HepG2 (cell line): Measurements from ENCODE around the gene CERS5. TPM values are rescaled to one million over a fixed set of nuclear protein-coding genes. Genes with fewer than 3 reads are reported as not detected.

Experiments
- ATF1 ChIP-seq: IDR thresholded peaks from 2 replicates; pipeline ENCODE4 v1.6.1; 2016; ENCODE audit warnings: mild to moderate bottlenecking, control low read depth
- CSRNP1 ChIP-seq: sonication (generic); formaldehyde crosslinking; IDR thresholded peaks from 2 replicates; pipeline ENCODE4 v1.8.1; 2023; ENCODE audit warnings: mild to moderate bottlenecking, missing genetic modification reagents
- GABPA ChIP-seq, 2 experiments: IDR thresholded peaks; 2 replicates each; pipeline ENCODE4 v1.6.1; 2011 to 2016; ENCODE audit warnings: low read depth in 2 of 2, low read length in 1 of 2, missing biosample characterization in 1 of 2, missing genetic modification characterization in 1 of 2
- HDAC1 ChIP-seq: sonication (generic); formaldehyde crosslinking; IDR thresholded peaks from 2 replicates; pipeline ENCODE4 v1.5.1; 2020; ENCODE audit warnings: mild to moderate bottlenecking, missing genetic modification reagents
- HMGA1 ChIP-seq: sonication (generic); formaldehyde crosslinking; conservative IDR thresholded peaks from 2 replicates; pipeline ENCODE4 v1.4.0; 2020; ENCODE audit warnings: missing genetic modification reagents
- HMGXB3 ChIP-seq: sonication (generic); formaldehyde crosslinking; IDR thresholded peaks from 2 replicates; pipeline ENCODE4 v1.4.0; 2020; ENCODE audit warnings: missing genetic modification reagents, borderline replicate concordance
- JDP2 ChIP-seq: sonication (generic); formaldehyde crosslinking; IDR thresholded peaks from 2 replicates; pipeline ENCODE4 v1.8.1; 2022; ENCODE audit warnings: missing genetic modification reagents, borderline replicate concordance
- KAT7 ChIP-seq: IDR thresholded peaks from 2 replicates; pipeline ENCODE4 v1.6.1; 2018; ENCODE audit warnings: borderline replicate concordance, missing compliant biosample characterization
- MED8 ChIP-seq: sonication (generic); formaldehyde crosslinking; IDR thresholded peaks from 2 replicates; pipeline ENCODE4 v1.8.1; 2023; ENCODE audit warnings: mild to moderate bottlenecking, missing genetic modification reagents; ENCODE audit not compliant: insufficient replicate concordance
- NBN ChIP-seq: fragments of 450-650 bp; conservative IDR thresholded peaks from 2 replicates; pipeline ENCODE4 v1.6.1; 2017
- PAWR ChIP-seq: sonication (generic); formaldehyde crosslinking; IDR thresholded peaks from 2 replicates; pipeline ENCODE4 v1.4.0; 2020; ENCODE audit warnings: missing genetic modification reagents, mild to moderate bottlenecking, borderline replicate concordance
- ZBTB44 ChIP-seq: sonication (generic); formaldehyde crosslinking; IDR thresholded peaks from 2 replicates; pipeline ENCODE4 v1.4.0; 2020; ENCODE audit warnings: missing genetic modification reagents
- ZBTB8A ChIP-seq: sonication (generic); formaldehyde crosslinking; IDR thresholded peaks from 2 replicates; pipeline ENCODE4 v1.4.0; 2020; ENCODE audit warnings: mild to moderate bottlenecking, low read depth, missing genetic modification reagents, borderline replicate concordance
- ZNF335 ChIP-seq: sonication (generic); formaldehyde crosslinking; IDR thresholded peaks from 2 replicates; pipeline ENCODE4 v1.4.0; 2020; ENCODE audit warnings: missing genetic modification reagents
- ZNF354B ChIP-seq: sonication (generic); formaldehyde crosslinking; IDR thresholded peaks from 2 replicates; pipeline ENCODE4 v1.8.0; 2022; ENCODE audit warnings: mild to moderate bottlenecking, missing genetic modification reagents
- ZNF431 ChIP-seq: sonication (generic); formaldehyde crosslinking; IDR thresholded peaks from 2 replicates; pipeline ENCODE4 v1.9.0; 2022; ENCODE audit warnings: missing genetic modification reagents, low read depth, mild to moderate bottlenecking, borderline replicate concordance
- ZNF446 ChIP-seq: sonication (generic); formaldehyde crosslinking; IDR thresholded peaks from 2 replicates; pipeline ENCODE4 v1.5.0; 2020; ENCODE audit warnings: mild to moderate bottlenecking, missing genetic modification reagents
- ZNF496 ChIP-seq: sonication (generic); formaldehyde crosslinking; IDR thresholded peaks from 2 replicates; pipeline ENCODE4 v1.8.1; 2023; ENCODE audit warnings: mild to moderate bottlenecking, moderate library complexity, missing genetic modification reagents; ENCODE audit not compliant: insufficient replicate concordance
- ZNF567 ChIP-seq: sonication (generic); formaldehyde crosslinking; IDR thresholded peaks from 2 replicates; pipeline ENCODE4 v1.8.1; 2023; ENCODE audit warnings: mild to moderate bottlenecking, missing genetic modification reagents, borderline replicate concordance
- polyA plus RNA-seq, 8 experiments: library from polyadenylated mRNA; depleted of rRNA in 3 of 8; stranded (reverse) in 7 of 8; unstranded in 1 of 8; fragments of >200 nt; fragmentation: Illumina TruSeq in 4 of 8; extraction: Trizol in 4 of 8; gene quantifications; 2 replicates each; pipeline versions ENCODE4 v1.2.1 to v1.2.3, GENCODE V29; 2011 to 2016; ENCODE audit warnings: low read depth in 4 of 8, missing spikeins in 1 of 8, mixed read lengths in 1 of 8; ENCODE audit not compliant: insufficient read depth in 1 of 8
- total RNA-seq, 5 experiments: library from RNA; depleted of rRNA; stranded (reverse); fragments of >200 nt; fragmentation: Illumina TruSeq; extraction: Trizol; gene quantifications; 2 replicates each; pipeline ENCODE4 v1.2.3, GENCODE V29; 2016; ENCODE audit warnings: low read depth in 1 of 5
- TF ChIP-seq, protein P1 (sequence below): sonication (generic); formaldehyde crosslinking; IDR thresholded peaks from 2 replicates; pipeline ENCODE4 v1.9.0; 2021; ENCODE audit warnings: missing genetic modification reagents, borderline replicate concordance

Gene CERS5
- total and polyA plus RNA-seq, 2 of the 13 experiments (the other 11 are each of a cell fraction or from before 2014, with no cell fraction given): 22.3 to 48.8 TPM

DNA sequence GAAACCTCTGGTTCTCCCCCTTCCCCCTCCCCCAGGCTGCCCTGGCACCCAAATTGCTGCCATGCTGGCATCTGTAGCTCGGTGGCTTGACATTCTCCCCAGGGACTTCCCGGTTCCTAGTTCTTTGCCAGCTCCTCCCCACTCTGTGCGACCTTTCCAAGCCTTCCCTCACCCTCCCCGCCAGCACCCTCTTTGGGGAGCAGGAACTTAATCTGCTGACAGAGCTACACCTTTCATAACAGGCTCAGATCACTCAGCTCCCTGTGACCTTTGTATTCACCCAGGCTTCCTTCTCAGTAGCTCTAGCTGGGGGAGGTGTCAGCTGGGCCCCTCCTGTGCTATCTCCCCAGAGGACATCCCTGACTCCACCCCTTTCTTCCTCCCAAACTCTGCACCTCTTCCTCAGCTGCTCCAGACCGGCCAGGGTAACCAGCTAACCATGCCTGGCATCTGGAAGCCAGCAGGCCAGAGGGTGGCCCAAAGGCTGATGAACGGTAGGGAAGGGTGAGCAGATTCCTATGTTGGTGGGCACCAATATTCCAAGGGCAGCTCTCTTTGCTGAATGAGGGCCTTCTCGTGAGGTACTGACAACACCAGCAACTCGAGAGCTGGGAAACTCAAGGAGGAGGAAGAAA lies 56.9 kb downstream of the CERS5 start (continued):
- TF ChIP-seq MED8 (CRISPR knock-in tag): no peak
- no peak; the same call in 1 of the 2 replicates for TF ChIP-seq HDAC1 (CRISPR knock-in tag)
- no peak for TF ChIP-seq KAT7 (CRISPR knock-in tag)
- TF ChIP-seq, protein P1, sequence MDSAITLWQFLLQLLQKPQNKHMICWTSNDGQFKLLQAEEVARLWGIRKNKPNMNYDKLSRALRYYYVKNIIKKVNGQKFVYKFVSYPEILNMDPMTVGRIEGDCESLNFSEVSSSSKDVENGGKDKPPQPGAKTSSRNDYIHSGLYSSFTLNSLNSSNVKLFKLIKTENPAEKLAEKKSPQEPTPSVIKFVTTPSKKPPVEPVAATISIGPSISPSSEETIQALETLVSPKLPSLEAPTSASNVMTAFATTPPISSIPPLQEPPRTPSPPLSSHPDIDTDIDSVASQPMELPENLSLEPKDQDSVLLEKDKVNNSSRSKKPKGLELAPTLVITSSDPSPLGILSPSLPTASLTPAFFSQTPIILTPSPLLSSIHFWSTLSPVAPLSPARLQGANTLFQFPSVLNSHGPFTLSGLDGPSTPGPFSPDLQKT (CRISPR knock-in tag): no peak
- no peak for TF ChIP-seq PAWR (CRISPR knock-in tag)
- no peak for TF ChIP-seq ZBTB8A
- no peak for TF ChIP-seq ZNF354B (CRISPR knock-in tag)
- TF ChIP-seq ZNF446 (CRISPR knock-in tag): no peak
- no peak for TF ChIP-seq ZBTB44 (CRISPR knock-in tag)
- TF ChIP-seq GABPA (IDR thresholded peaks at IDR 0.05; ENCODE audit: low read depth, low read length): no peak
- TF ChIP-seq GABPA (CRISPR knock-in tag; IDR thresholded peaks at IDR 0.05; ENCODE audit: low read depth): no peak
- TF ChIP-seq ZNF567 (CRISPR knock-in tag): no peak
- no peak for TF ChIP-seq ATF1
- no peak for TF ChIP-seq ZNF335 (CRISPR knock-in tag)
- peak; percentile 55; the same call in 1 of the 2 replicates for TF ChIP-seq ZNF431
- no peak for TF ChIP-seq ZNF496 (CRISPR knock-in tag)
- TF ChIP-seq CSRNP1: no peak
- TF ChIP-seq NBN: no peak
- no peak for TF ChIP-seq JDP2
- no peak; the same call in 1 of the 2 replicates for TF ChIP-seq HMGXB3 (CRISPR knock-in tag)
- no peak for TF ChIP-seq HMGA1
